RCC 7860 (cell line): Measurements from ENCODE around the gene PTGER3.
A peak's percentile ranks its signal among the peaks of the same experiment; 100 is the strongest.

ENCODE experiments used
- DNase-seq: peaks from one replicate; pipeline ENCODE4 v3.0.0-alpha.2; 2015; ENCODE audit warnings: low spot score
- FAIRE-seq: peaks from 2 replicates; lab custom pipeline; 2012; peaks lifted over from hg19 to GRCh38; lab: Jason Lieb, UNC

Gene PTGER3

GRCh38 chr1:71053146-71053545 is 5.5 kb upstream of the PTGER3 start:
- DNase-seq, result no peak
- FAIRE-seq, result no peak

GRCh38 chr1:71049951-71050598 is 2.5 kb upstream of the PTGER3 start:
- FAIRE-seq (peak; percentile 78), DNase-seq (peak; percentile 54)

GRCh38 chr1:71046891-71047634 is 553 bp downstream of the PTGER3 start:
- DNase-seq (no peak), FAIRE-seq (no peak)

- DNase-seq, result no peak
- FAIRE-seq, result no peak
Measured at GRCh38 chr1:71045463-71046028, 2.1 kb downstream of the PTGER3 start.

GRCh38 chr1:71044833-71045232 is 2.8 kb downstream of the PTGER3 start:
- DNase-seq, result no peak
- no peak for FAIRE-seq

- DNase-seq (no peak), FAIRE-seq (no peak)
Measured at GRCh38 chr1:71043065-71043464, 4.6 kb downstream of the PTGER3 start.

GRCh38 chr1:71041806-71042205 is 5.8 kb downstream of the PTGER3 start:
- FAIRE-seq (no peak), DNase-seq (no peak)

GRCh38 chr1:71039661-71040262 is 7.9 kb downstream of the PTGER3 start:
- FAIRE-seq (no peak), DNase-seq (no peak)

GRCh38 chr1:71038942-71039341 is 8.7 kb downstream of the PTGER3 start:
- no peak for DNase-seq
- FAIRE-seq, result no peak

GRCh38 chr1:71037829-71038620 is 9.6 kb downstream of the PTGER3 start:
- FAIRE-seq (no peak), DNase-seq (no peak)

GRCh38 chr1:71037066-71037465 is 10.6 kb downstream of the PTGER3 start:
- FAIRE-seq (no peak), DNase-seq (no peak)

GRCh38 chr1:71033136-71033535 is 14.5 kb downstream of the PTGER3 start:
- DNase-seq, result no peak
- FAIRE-seq, result no peak

GRCh38 chr1:71031426-71031825 is 16.2 kb downstream of the PTGER3 start:
- no peak for DNase-seq
- no peak for FAIRE-seq

- DNase-seq (no peak), FAIRE-seq (no peak)
Measured at GRCh38 chr1:71030026-71030425, 17.6 kb downstream of the PTGER3 start.

GRCh38 chr1:71028981-71029380 is 18.6 kb downstream of the PTGER3 start:
- FAIRE-seq, result no peak

GRCh38 chr1:71027991-71028390 is 19.6 kb downstream of the PTGER3 start:
- DNase-seq, result no peak
- FAIRE-seq, result no peak

More at GRCh38 chr1:71028981-71029380, 18.6 kb downstream of the PTGER3 start:
- DNase-seq, result no peak

- FAIRE-seq (no peak), DNase-seq (no peak)
Measured at GRCh38 chr1:71026093-71026492, 21.5 kb downstream of the PTGER3 start.

- FAIRE-seq, result no peak
- DNase-seq, result no peak
Measured at GRCh38 chr1:71023515-71023914, 24.1 kb downstream of the PTGER3 start.

GRCh38 chr1:71019233-71019969 is 28.2 kb downstream of the PTGER3 start:
- FAIRE-seq (no peak), DNase-seq (no peak)

- DNase-seq (no peak), FAIRE-seq (no peak)
Measured at GRCh38 chr1:71018791-71019190, 28.8 kb downstream of the PTGER3 start.
